Esophagus squamous epithelium (tissue), 4 donors: ENCODE data around the gene CIAO2B.

Experiments used
- POLR2A ChIP-seq, 4 donors: fragments of 450-650 bp; IDR thresholded peaks; one replicate each; pipeline ENCODE4 v1.6.1; 2017; ENCODE audit warnings: antibody characterized with exemption in 4 of 4, mild to moderate bottlenecking in 4 of 4, moderate library complexity in 3 of 4
- TF ChIP-seq, protein P1 (sequence below), 6 experiments: fragments of 450-650 bp in 4 of 6; fragments of 200-600 bp in 2 of 6; sonication (generic) in 2 of 6; IDR thresholded peaks; one replicate each; pipeline ENCODE4 v1.5.1; 2016 to 2019; ENCODE audit warnings: antibody characterized with exemption in 6 of 6, mild to moderate bottlenecking in 4 of 6, moderate library complexity in 4 of 6

- TF ChIP-seq, protein P1, sequence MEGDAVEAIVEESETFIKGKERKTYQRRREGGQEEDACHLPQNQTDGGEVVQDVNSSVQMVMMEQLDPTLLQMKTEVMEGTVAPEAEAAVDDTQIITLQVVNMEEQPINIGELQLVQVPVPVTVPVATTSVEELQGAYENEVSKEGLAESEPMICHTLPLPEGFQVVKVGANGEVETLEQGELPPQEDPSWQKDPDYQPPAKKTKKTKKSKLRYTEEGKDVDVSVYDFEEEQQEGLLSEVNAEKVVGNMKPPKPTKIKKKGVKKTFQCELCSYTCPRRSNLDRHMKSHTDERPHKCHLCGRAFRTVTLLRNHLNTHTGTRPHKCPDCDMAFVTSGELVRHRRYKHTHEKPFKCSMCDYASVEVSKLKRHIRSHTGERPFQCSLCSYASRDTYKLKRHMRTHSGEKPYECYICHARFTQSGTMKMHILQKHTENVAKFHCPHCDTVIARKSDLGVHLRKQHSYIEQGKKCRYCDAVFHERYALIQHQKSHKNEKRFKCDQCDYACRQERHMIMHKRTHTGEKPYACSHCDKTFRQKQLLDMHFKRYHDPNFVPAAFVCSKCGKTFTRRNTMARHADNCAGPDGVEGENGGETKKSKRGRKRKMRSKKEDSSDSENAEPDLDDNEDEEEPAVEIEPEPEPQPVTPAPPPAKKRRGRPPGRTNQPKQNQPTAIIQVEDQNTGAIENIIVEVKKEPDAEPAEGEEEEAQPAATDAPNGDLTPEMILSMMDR (IDR thresholded peaks at IDR 0.05): no peak
- no peak for TF ChIP-seq POLR2A (IDR thresholded peaks at IDR 0.05)
These were observed 6.0 kb upstream of the CIAO2B start for GRCh38 chr16:66940236-66940635.
